GM12891 (cell line): Measurements from ENCODE around the gene DNASE1L1.
A peak's percentile ranks its signal among the peaks of the same experiment; 100 is the strongest.

Experiments
- DNase-seq: peaks from one replicate; pipeline ENCODE4 v3.0.0; 2011; ENCODE audit warnings: low spot score; ENCODE audit not compliant: insufficient read length
- FAIRE-seq: peaks from 2 replicates; lab custom pipeline; 2011; peaks lifted over from hg19 to GRCh38; lab: Jason Lieb, UNC
- PAX5 ChIP-seq: IDR thresholded peaks from 2 replicates; pipeline ENCODE4 v1.6.1; 2011; ENCODE audit warnings: low read length, moderate library complexity, mild to moderate bottlenecking; ENCODE audit not compliant: insufficient read depth, severe bottlenecking
- POLR2A ChIP-seq: IDR thresholded peaks from 2 replicates; pipeline ENCODE4 v1.6.1; 2011; ENCODE audit warnings: low read depth, low read length, control low read depth
- POLR2AphosphoS5 ChIP-seq: IDR thresholded peaks from 2 replicates; pipeline ENCODE4 v1.6.1; 2011; ENCODE audit warnings: low read depth, low read length, control low read depth
- POU2F2 ChIP-seq: IDR thresholded peaks from 2 replicates; pipeline ENCODE4 v1.6.1; 2011; ENCODE audit warnings: low read depth, mild to moderate bottlenecking, control low read depth, low read length, moderate library complexity
- SPI1 ChIP-seq: IDR thresholded peaks from 2 replicates; pipeline ENCODE4 v1.6.1; 2011; ENCODE audit warnings: low read depth, low read length, control low read depth
- TAF1 ChIP-seq: IDR thresholded peaks from 2 replicates; pipeline ENCODE4 v1.6.1; 2011; ENCODE audit warnings: low read depth, low read length, control low read depth

The DNASE1L1 gene

GRCh38 chrX:154429711-154430110 lies 20.7 kb upstream of the DNASE1L1 start:
- FAIRE-seq = no peak
- no peak for TF ChIP-seq TAF1
- no peak for TF ChIP-seq SPI1
- no peak for TF ChIP-seq PAX5
- TF ChIP-seq POLR2A = no peak
- TF ChIP-seq POLR2AphosphoS5 = no peak
- no peak for TF ChIP-seq POU2F2
- no peak for DNase-seq

GRCh38 chrX:154428176-154429171 lies 19.4 kb upstream of the DNASE1L1 start, which contains the start of gene ATP6AP1:
ATP6AP1 (plus strand) TSS chrX:154428677; CDS start chrX:154428693, 16 bp downstream.
- no peak for TF ChIP-seq POLR2AphosphoS5
- TF ChIP-seq POLR2A = 0 out of 2 replicates have a peak, but pooled peaks have one; percentile 38
- peak; percentile 100 for FAIRE-seq
- DNase-seq = peak; percentile 87

- TF ChIP-seq PAX5 = no peak
- no peak for TF ChIP-seq POLR2AphosphoS5
- no peak for TF ChIP-seq POU2F2
- TF ChIP-seq TAF1 = no peak
- no peak for TF ChIP-seq POLR2A
- no peak for TF ChIP-seq SPI1
- no peak for DNase-seq
- FAIRE-seq = no peak
These were observed 18.1 kb upstream of the DNASE1L1 start for GRCh38 chrX:154426916-154427770.

GRCh38 chrX:154420402-154420756 lies 11.3 kb upstream of the DNASE1L1 start:
- no peak for TF ChIP-seq SPI1
- DNase-seq (no peak), FAIRE-seq (no peak)

GRCh38 chrX:154419688-154420401 lies 10.8 kb upstream of the DNASE1L1 start:
- DNase-seq = no peak
- no peak for TF ChIP-seq PAX5
- TF ChIP-seq POU2F2 = no peak
- no peak for TF ChIP-seq TAF1
- no peak for TF ChIP-seq POLR2AphosphoS5
- no peak for TF ChIP-seq POLR2A
- TF ChIP-seq SPI1 = no peak
- no peak for FAIRE-seq

- DNase-seq = no peak
- no peak for FAIRE-seq
- no peak for TF ChIP-seq PAX5
- TF ChIP-seq TAF1 = no peak
- no peak for TF ChIP-seq POU2F2
- TF ChIP-seq SPI1 = no peak
These were observed 10.1 kb upstream of the DNASE1L1 start for GRCh38 chrX:154419189-154419588.

GRCh38 chrX:154417157-154417556 lies 8.1 kb upstream of the DNASE1L1 start:
- TF ChIP-seq POLR2A (no peak), POLR2AphosphoS5 (no peak), TAF1 (no peak), SPI1 (no peak), POU2F2 (no peak), PAX5 (no peak)
- DNase-seq (no peak), FAIRE-seq (no peak)

GRCh38 chrX:154413142-154413541 lies 4.1 kb upstream of the DNASE1L1 start:
- FAIRE-seq (no peak), DNase-seq (no peak)
- no peak for TF ChIP-seq SPI1
- TF ChIP-seq TAF1 = no peak
- TF ChIP-seq POLR2AphosphoS5 = no peak
- no peak for TF ChIP-seq PAX5
- TF ChIP-seq POLR2A = no peak
- TF ChIP-seq POU2F2 = no peak

GRCh38 chrX:154412468-154412867 lies 3.4 kb upstream of the DNASE1L1 start:
- FAIRE-seq (no peak), DNase-seq (no peak)
- TF ChIP-seq POLR2A (no peak), POLR2AphosphoS5 (no peak), TAF1 (no peak), SPI1 (no peak), PAX5 (no peak), POU2F2 (no peak)
